Measurements from ENCODE around the gene PCNX1.
"Not testable (repeated sequence)": the region's sequence is repeated elsewhere in the genome, so short reads cannot be mapped to it uniquely, and the experiment has no call there.

The PCNX1 gene

DNA sequence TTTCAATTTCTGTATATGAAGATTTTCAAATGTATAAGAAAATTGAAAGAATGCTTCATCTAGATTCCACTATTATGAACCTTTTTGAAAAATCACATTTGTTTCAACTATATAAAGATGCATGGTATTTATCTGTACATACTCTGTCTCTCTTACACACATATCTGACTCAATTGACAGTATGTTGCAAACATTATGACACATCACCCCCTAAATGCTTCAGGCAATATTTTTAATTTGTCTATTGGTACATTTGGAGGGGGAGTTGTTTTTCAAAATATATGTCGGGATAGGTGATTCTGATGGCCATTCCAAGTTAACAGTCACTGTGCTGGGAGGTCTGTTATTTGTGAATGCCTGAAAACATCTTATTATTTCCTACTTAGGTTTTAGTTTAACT is 14.4 kb downstream of the PCNX1 start:
- Mint-ChIP-seq H3K9me3 (no peaks in the 10 kb centered on the region), H3K4me1 (peaks cover 91% of the 10 kb centered on the region), H3K36me3 (peaks cover 3% of the 10 kb centered on the region), H3K27ac (peak overlapping the region; percentile 25), H3K27me3 (no peaks in the 10 kb centered on the region), H3K4me3 (peak overlapping the region; percentile 13)

DNA sequence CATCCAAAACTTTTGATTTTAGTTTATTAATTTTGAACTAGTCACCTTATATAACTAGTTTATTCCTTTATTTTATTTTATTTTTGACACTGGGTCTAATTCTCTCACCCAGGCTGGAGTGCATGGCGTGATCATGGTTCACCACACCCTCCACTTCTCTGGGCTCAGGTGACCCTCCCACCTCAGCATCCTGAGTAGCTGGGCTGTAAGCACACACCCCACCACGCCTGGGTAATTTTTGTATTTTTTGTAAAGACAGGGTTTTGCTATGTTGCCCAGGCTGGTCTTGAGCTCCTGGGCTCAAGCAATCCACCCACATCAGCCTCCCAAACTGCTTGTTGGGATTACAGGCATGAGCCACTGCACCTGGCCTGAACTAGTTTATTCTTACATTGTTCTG is 17.3 kb downstream of the PCNX1 start:
- no peak overlapping the region for H3K4me3 Mint-ChIP-seq
- no peak overlapping the region for H3K27ac Mint-ChIP-seq

DNA sequence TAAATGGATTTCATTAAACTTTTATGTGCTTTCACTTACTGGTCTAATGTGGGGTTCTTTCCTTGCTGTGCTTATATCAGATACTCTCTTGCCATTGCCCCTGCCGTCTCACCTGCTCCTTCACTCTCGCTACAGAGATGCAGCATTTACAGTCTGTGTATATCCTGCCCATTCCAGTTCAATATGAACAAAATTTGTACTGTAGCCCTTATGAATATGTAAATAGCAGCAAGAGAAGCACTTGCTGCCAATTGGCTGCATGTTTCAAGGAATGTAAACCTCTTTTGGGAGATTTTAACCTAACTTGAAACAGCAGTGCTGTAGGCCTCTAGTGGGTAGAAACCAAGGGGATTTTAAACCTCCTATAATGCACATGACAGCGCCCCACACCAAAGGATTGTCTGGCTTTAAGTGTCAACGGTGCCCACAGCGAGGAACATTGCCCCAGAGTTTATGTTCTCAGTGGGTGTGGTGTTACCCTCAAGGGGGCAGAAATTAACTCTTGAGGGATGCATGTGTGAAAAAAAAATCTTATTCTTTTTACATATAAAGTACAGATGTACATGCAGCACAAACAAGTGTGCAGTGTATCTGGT is 19.1 kb downstream of the PCNX1 start:
- H3K36me3 Mint-ChIP-seq: no peaks in the 10 kb centered on the region
- no peak overlapping the region for H3K4me3 Mint-ChIP-seq
- H3K27ac Mint-ChIP-seq: peak overlapping the region; percentile 43
- H3K9me3 Mint-ChIP-seq: no peaks in the 10 kb centered on the region
- H3K4me1 Mint-ChIP-seq: peaks cover 87% of the 10 kb centered on the region
- no peaks in the 10 kb centered on the region for H3K27me3 Mint-ChIP-seq

More for the DNA sequence above, 17.3 kb downstream of the PCNX1 start:
- peaks cover 88% of the 10 kb centered on the region for H3K4me1 Mint-ChIP-seq
- H3K27me3 Mint-ChIP-seq: no peaks in the 10 kb centered on the region
- H3K36me3 Mint-ChIP-seq: no peaks in the 10 kb centered on the region
- H3K9me3 Mint-ChIP-seq: no peaks in the 10 kb centered on the region

DNA sequence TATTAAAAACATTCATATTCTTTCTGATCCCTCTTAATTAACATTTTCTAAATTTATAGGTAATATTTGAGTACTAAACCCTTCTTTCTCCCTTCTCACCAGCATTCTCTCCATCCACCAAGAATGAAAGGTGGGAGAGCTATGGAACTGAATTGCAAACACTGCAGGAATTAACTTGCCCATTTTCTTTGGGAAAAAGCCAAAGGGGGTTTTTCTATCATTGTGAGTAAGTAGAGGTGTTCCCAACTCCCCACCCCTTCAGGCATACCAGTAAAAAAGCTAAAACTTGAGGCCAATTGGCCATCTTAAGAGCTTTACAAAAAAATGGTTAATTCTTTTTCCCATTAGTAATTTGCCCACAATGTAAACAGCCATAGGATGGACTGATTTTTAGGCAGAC is 23.7 kb downstream of the PCNX1 start:
- Mint-ChIP-seq H3K27me3 (no peaks in the 10 kb centered on the region), H3K4me1 (peaks cover 83% of the 10 kb centered on the region), H3K4me3 (no peak overlapping the region), H3K27ac (no peak overlapping the region), H3K36me3 (peaks cover 1% of the 10 kb centered on the region), H3K9me3 (no peaks in the 10 kb centered on the region)

DNA sequence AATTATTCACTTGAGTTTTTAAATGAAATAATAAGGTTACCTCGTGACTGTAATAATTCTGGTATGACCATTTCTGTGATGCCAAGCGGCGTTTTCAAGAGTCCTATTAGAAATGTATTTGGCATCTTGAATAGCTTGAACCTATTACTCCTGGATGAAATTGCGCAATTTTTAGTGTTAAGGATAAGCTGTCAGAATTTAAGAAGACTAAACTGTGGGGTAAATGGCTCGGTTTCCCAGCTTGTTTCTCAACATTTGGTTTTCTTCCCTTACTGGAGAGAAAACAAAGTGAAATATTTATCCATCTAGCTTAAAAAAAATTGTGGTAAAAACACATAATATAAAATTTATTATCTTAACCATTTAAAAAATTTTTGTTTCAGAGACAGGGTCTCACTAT is 26.8 kb downstream of the PCNX1 start:
- H3K27me3 Mint-ChIP-seq: no peaks in the 10 kb centered on the region
- H3K4me1 Mint-ChIP-seq: peaks cover 86% of the 10 kb centered on the region
- peak overlapping the region; percentile 98 for H3K27ac Mint-ChIP-seq
- H3K9me3 Mint-ChIP-seq: no peaks in the 10 kb centered on the region
- H3K36me3 Mint-ChIP-seq: peaks cover 7% of the 10 kb centered on the region
- H3K4me3 Mint-ChIP-seq: peak overlapping the region; percentile 77

DNA sequence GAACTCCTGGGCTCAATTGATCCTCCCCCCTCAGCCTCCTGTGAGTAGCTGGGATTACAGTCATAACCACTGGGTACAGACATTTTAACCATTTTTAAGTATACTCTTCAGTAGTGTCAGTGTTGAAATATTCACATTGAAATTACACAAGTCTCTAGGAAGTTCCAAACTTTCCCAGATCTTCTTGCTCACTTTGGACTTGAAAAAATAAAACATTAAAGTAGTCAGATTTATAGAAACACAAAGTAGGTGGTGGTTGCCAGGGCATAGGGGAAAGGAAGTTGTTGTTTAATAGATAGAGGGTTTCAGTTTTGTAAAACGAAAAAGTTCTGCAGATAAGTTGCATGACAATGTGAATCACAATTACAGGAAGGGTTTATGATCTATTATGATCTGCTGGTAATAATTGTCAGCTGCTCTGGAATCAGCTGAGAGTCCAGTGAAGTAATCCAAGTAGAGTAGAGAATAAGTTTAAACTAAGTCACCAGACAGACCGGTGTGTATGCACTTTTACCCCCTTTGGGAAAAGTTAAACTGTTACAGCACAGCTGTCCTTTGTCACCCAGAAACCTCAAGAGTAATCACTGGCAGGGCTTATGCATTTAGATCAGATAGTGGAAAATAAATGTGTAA is 27.4 kb downstream of the PCNX1 start:
- no peaks in the 10 kb centered on the region for H3K9me3 Mint-ChIP-seq
- H3K4me1 Mint-ChIP-seq: peaks cover 86% of the 10 kb centered on the region
- peak overlapping the region; percentile 98 for H3K27ac Mint-ChIP-seq
- no peaks in the 10 kb centered on the region for H3K27me3 Mint-ChIP-seq
- peaks cover 11% of the 10 kb centered on the region for H3K36me3 Mint-ChIP-seq
- peak overlapping the region; percentile 77 for H3K4me3 Mint-ChIP-seq

DNA sequence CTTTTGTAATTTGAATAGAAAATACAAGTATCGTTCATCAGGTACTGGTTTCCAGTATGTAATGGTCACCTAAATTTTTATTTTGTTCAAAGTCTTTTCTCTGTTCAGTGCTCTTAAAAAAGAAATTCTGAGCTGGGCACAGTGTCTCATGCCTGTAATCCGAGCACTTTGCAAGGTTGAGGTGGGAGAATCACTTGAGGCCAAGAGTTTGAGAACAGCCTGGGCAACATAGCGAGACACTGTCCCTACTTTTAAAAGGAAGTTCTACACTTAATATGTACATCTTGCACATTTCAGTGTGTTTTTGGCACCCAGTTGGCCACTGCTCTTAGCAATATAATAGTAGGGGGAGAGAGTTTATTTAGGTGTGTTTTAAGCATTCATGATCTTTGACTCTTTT is 27.9 kb downstream of the PCNX1 start:
- Mint-ChIP-seq H3K27me3 (no peaks in the 10 kb centered on the region), H3K4me1 (peaks cover 86% of the 10 kb centered on the region), H3K4me3 (peak overlapping the region; percentile 77), H3K9me3 (no peaks in the 10 kb centered on the region), H3K36me3 (peaks cover 11% of the 10 kb centered on the region), H3K27ac (peak overlapping the region; percentile 98)

DNA sequence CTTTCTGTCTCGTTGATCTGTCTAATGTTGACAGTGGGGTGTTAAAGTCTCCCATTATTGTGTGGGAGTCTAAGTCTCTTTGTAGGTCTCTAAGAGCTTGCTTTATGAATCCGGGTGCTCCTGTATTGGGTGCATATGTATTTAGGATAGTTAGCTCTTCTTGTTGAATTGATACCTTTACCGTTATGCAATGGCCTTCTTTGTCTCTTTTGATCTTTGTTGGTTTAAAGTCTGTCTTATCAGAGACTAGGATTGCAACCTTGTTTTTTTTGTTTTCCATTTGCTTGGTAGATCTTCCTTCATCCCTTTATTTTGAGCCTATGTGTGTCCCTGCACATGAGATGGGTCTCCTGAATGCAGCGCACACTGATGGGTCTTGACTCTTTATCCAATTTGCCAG is 32.4 kb downstream of the PCNX1 start:
- H3K27me3 Mint-ChIP-seq, H3K4me3 Mint-ChIP-seq, H3K9me3 Mint-ChIP-seq: not testable (repeated sequence)
- peaks cover 40% of the 10 kb centered on the region for H3K36me3 Mint-ChIP-seq
- H3K27ac Mint-ChIP-seq: peak overlapping the region; percentile 86
- peaks cover 88% of the 10 kb centered on the region for H3K4me1 Mint-ChIP-seq

DNA sequence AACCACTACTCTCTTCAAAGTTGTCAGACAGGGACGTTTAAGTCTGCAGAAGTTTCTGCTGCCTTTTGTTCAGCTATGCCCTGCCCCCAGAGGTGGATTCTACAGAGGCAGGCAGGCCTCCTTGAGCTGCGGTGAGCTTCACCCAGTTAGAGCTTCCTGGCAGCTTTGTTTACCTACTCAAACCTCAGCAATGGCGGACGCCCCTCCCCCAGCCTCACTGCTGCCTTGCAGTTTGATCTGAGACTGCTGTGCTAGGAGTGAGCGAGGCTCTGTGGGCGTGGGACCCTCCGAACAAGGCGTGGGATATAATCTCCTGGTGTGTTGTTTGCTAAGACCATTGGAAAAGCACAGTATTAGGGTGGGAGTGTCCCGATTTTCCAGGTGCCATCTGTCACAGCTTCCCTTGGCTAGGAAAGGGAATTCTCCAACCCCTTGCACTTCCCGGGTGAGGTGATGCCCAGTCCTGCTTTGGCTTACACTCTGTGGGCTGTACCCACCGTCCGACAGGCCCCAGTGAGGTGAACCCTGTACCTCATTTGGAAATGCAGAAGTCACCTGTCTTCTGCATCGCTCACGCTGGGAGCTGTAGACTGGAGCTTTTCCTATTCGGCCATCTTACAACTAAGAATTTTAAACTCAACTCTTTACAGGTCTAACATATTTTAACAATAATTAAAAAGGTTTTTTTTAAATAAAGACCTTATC is 34.5 kb downstream of the PCNX1 start:
- H3K36me3 Mint-ChIP-seq: peaks cover 51% of the 10 kb centered on the region
- not testable (repeated sequence) for H3K27me3 Mint-ChIP-seq, H3K9me3 Mint-ChIP-seq
- peaks cover 83% of the 10 kb centered on the region for H3K4me1 Mint-ChIP-seq
- peak overlapping the region; percentile 92 for H3K27ac Mint-ChIP-seq
- peak overlapping the region; percentile 35 for H3K4me3 Mint-ChIP-seq

DNA sequence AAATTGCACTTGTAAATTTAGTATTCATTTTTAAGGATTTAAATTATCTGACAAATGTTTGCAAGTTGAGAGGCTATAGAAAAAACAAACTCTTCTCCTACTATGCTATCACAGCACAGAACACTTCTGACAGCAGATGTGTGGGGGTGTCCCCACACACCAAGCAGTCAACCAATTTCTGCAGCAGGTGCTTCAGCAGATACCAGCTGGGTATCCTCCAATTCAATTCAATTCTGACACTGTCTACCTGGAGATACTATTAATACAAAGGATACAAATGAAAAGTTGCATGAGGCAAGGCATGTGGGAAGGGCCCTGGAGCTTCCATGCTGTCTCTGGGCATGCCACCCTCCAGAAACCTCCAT is 35.1 kb downstream of the PCNX1 start:
- H3K4me1 Mint-ChIP-seq: peaks cover 82% of the 10 kb centered on the region
- peak overlapping the region; percentile 90 for H3K27ac Mint-ChIP-seq

DNA sequence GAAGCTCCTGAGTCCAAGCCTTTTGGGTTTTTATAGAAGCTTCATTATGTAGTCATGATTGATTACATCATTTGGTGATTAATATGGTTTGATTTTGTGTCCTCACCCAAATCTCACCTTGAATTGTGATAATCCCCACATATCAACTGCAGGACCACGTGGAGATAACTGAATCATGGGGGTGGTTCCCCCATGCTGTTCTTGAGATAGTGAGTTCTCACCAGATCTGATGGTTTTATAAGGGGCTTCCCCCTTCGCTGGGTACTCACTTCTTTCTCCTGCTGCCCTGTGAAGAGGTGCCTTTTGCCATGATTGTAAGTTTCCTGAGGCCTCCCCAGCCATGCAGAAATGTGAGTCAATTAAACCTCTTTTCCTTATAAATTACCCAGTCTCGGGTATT is 35.5 kb downstream of the PCNX1 start:
- Mint-ChIP-seq H3K27ac (peak overlapping the region; percentile 90), H3K4me3 (peak overlapping the region; percentile 27), H3K4me1 (peaks cover 78% of the 10 kb centered on the region), H3K36me3 (peaks cover 58% of the 10 kb centered on the region)
- H3K27me3 Mint-ChIP-seq, H3K9me3 Mint-ChIP-seq: not testable (repeated sequence)

More for the DNA sequence above, 35.1 kb downstream of the PCNX1 start:
- H3K36me3 Mint-ChIP-seq: peaks cover 56% of the 10 kb centered on the region
- peaks cover 5% of the 10 kb centered on the region for H3K9me3 Mint-ChIP-seq
- no peaks in the 10 kb centered on the region for H3K27me3 Mint-ChIP-seq
- H3K4me3 Mint-ChIP-seq: peak overlapping the region; percentile 5

DNA sequence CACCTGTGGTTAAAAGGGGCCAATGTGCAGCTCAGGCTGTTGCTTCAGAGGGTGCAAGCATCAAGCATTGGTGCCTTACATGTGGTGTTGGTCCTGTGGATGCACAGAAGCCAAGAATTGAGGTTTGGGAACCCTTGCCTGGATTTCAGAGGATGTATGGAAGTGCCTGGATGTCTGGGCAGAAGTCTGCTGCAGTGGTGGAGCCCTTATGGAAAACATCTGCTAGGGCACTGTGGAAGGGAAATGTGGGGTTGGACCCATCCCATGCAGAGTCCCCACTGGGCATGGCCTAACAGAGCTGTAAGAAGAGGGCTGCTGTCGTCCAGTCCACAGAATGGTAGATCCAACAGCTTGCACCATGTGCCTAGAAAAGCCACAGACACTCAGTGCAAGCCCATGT is 36.6 kb downstream of the PCNX1 start:
- Mint-ChIP-seq H3K9me3 (peaks cover 5% of the 10 kb centered on the region), H3K4me1 (peaks cover 67% of the 10 kb centered on the region), H3K27ac (no peak overlapping the region), H3K27me3 (no peaks in the 10 kb centered on the region), H3K4me3 (no peak overlapping the region), H3K36me3 (peaks cover 60% of the 10 kb centered on the region)

DNA sequence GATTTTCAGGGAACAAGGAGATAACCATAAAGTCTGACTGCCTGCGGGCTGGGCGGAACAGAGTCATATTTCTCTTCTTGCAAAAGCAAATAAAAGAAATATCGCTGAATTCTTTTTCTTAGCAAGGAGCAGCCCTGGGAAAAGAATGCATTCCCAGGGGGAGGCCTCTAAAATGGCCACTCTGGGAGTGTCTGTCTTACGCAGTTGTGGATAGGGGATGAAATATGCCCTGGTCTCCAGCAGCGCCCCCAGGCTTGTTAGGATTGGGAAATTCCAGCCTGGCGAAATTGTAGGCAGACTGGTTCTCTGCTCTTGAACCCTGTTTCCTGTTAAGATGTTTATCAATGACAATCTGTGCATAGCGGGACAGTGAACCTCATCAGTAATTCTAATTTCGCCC is 40.5 kb downstream of the PCNX1 start:
- peaks cover 37% of the 10 kb centered on the region for H3K4me1 Mint-ChIP-seq
- no peak overlapping the region for H3K27ac Mint-ChIP-seq
- H3K4me3 Mint-ChIP-seq: no peak overlapping the region
- no peaks in the 10 kb centered on the region for H3K9me3 Mint-ChIP-seq
- peaks cover 51% of the 10 kb centered on the region for H3K36me3 Mint-ChIP-seq
- H3K27me3 Mint-ChIP-seq: no peaks in the 10 kb centered on the region

DNA sequence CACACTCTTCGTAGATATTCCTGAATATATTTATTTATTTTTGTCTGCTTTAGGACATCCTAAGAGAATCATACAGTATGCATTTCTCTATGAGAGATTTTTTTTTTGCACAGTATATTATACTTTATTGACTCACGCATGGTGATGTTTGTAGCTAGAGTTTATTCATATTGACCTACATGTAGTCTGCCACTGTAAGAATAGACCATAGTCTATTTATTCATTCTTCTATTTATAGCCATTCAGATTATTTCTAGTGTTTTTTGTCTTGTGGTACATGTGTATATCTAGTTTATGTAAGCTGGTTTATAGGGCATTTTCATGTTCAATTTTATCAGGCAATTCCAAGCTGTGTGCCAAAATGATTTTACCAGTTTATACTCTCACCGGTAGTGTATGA is 45.2 kb downstream of the PCNX1 start:
- Mint-ChIP-seq H3K4me1 (peaks cover 39% of the 10 kb centered on the region), H3K27me3 (no peaks in the 10 kb centered on the region), H3K4me3 (no peak overlapping the region), H3K36me3 (peaks cover 16% of the 10 kb centered on the region), H3K27ac (no peak overlapping the region), H3K9me3 (no peaks in the 10 kb centered on the region)

DNA sequence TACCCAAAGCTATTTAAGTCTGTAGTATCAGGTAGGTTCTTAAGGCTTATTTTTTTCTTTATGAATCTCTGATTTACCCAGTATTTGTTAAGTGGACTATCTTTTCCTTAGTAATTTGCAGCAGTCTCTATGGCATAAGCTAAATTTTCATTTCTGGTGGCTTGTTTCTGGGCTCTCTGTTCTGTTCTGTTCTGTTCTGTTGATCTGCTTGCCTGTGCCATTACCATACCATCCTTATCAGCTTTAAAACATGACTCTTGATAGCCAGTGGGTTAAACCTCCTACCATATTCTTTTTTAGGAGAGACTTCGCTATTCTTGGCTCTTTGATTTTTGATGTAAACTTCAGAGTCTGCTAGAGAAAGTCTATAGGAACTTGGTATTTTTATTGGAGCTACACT is 46.8 kb downstream of the PCNX1 start:
- H3K4me1 Mint-ChIP-seq: peaks cover 48% of the 10 kb centered on the region
- no peaks in the 10 kb centered on the region for H3K27me3 Mint-ChIP-seq
- H3K36me3 Mint-ChIP-seq: peaks cover 12% of the 10 kb centered on the region
- no peak overlapping the region for H3K27ac Mint-ChIP-seq
- H3K9me3 Mint-ChIP-seq: no peaks in the 10 kb centered on the region
- peak overlapping the region; percentile 3 for H3K4me3 Mint-ChIP-seq
